Motor neuron (in vitro differentiated cells): Measurements from ENCODE around the gene CCL19. TPM values are rescaled to one million over a fixed set of nuclear protein-coding genes. Genes with fewer than 3 reads are reported as not detected.

Experiments used
- ATAC-seq, 8 experiments: fragments of 200-7000 bp; cut with Tn5 transposase; replicated peaks in 6 of 8; 2 replicates each; pipeline ENCODE4 v1.8.0; 2021; ENCODE audit warnings: mild to moderate bottlenecking in 8 of 8, moderate library complexity in 8 of 8
- H3K27ac ChIP-seq, 2 donors: fragments of 250-450 bp; sonication (Bioruptor Pico); 2 replicates each; pipeline ENCODE4 v1.9.0; 2021; ENCODE audit warnings: antibody characterized with exemption in 2 of 2, mild to moderate bottlenecking in 2 of 2, moderate library complexity in 1 of 2
- H3K4me1 ChIP-seq, 2 donors: fragments of 250-450 bp; sonication (Bioruptor Pico); replicated peaks in 1 of 2; 2 replicates each; pipeline ENCODE4 v1.6.1; 2021; ENCODE audit warnings: antibody characterized with exemption in 2 of 2, mild to moderate bottlenecking in 2 of 2, moderate library complexity in 1 of 2
- H3K4me3 ChIP-seq, 5 donors: fragments of 250-450 bp; sonication (Bioruptor Pico); 2 replicates each; pipeline ENCODE4 v1.9.0; 2021; ENCODE audit warnings: antibody characterized with exemption in 5 of 5, mild to moderate bottlenecking in 5 of 5, moderate library complexity in 4 of 5
- WGBS, 10 experiments: fragments of 450-650 bp; shearing (Covaris generic); methylation state at CpG; one replicate each; pipeline ENCODE4 v1.0.0; 2022; 5-methylcytosine and 5-hydroxymethylcytosine counted together
- in situ Hi-C, 9 experiments: fragments of 400-800 bp; cut with MboI; loops; one replicate each; pipeline ENCODE4 v1.15.0; 2021; ENCODE audit warnings: low sequenced_read_pairs in 9 of 9, low pct_unique_long_range_greater_than_20kb in 2 of 9; ENCODE audit not compliant: unreplicated experiment in 9 of 9
- total RNA-seq, 8 experiments: library from RNA; unstranded; fragments of 300-600 nt; gene quantifications; 2 replicates each; pipeline versions ENCODE4 v1.2.3 to v1.2.4, GENCODE V29; 2022

CCL19 gene
- total RNA-seq, 8 experiments from 2014 or later, result 0.38 TPM; not detected in 7

DNA sequence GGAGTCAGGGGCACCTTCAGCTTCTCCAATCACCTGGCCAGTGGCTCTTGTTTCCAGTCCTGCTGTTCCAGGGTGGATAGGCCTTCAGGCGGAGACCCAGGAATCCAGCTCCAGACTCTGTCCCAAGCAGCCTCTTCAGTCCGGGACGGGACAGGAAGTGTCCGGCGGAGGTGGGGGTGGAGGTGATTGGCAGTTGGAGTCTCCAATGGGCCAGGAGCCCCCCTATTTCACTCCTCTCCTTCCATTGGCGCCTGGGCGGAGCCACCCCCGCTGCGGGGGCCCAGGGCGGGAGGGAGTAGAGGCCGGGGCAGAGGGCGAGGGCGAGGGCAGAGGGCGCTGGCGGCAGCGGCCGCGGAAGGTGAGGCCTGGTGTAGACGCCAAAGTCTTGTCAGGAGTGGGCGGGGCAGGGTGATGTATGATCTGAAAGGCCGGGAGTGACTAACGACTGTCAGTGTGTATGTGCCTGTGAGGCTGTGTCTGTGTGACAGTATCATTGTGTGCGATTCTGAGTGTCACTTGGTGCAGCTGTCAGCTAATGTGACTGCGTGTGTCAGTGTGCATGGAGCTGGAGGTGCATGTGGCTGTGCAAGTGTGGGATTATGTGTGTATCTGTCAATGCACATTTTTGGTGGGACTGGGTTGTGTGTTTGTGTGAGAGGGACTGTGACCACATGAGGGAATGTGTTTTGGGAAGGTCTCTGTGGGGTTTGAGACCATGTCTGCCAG, 39.0 kb downstream of the CCL19 start, which contains the start of gene IL11RA:
TSS of gene IL11RA (plus strand) at position 310 of the 726 bp plus-strand sequence. CDS start 3,033 bp downstream, outside the sequence.
- peak; percentile 70 to 91 (median 82) for ATAC-seq
- WGBS, 10 experiments, result 0 to 3% (median 0%) methylated on average over 1 to 6 of the region's 24 CpGs; no CpG with 5 or more reads in 5 of the 10 experiments
- peaks cover 38 to 51% of the 10 kb centered on the region in 2 donors for H3K4me1 ChIP-seq
- H3K27ac ChIP-seq, result peak within 1 kb of the TSS; percentile 43 to 69
- in situ Hi-C loops, result no loop called here
- H3K4me3 ChIP-seq, result peak within 1 kb of the TSS in 4 of 5 donors; percentile 7 to 30 (median 24)

DNA sequence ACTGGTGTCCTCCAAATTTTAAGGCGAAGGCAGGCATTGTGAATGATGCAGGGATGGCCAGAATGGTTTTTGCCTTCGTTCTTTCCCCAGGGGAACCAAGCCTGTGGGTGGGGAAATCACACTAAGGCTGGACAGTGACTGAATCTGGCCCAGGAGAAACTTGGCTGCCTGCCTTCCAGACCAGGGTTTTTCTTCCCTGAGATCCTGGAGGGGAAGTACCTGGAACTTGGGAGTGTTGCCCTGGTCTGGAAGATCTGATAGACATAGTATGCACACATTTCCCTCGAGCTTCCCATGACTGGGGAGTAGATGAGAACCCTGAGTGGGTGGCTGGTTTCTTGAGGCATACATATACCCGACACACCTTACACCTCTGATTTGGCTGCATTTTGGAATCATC, 39.8 kb downstream of the CCL19 start:
- H3K27ac ChIP-seq, result peak overlapping the region in 1 of 2 donors; percentile 69
- in situ Hi-C loops, result no loop called here
- peak overlapping the region in 2 of 5 donors; percentile 23 to 30 for H3K4me3 ChIP-seq
- no peak for ATAC-seq
- H3K4me1 ChIP-seq, result peaks cover 38 to 51% of the 10 kb centered on the region in 2 donors
- 0 to 67% (median 33%) methylated on average over 1 to 4 of the region's 4 CpGs; no CpG with 5 or more reads in 3 of the 10 experiments for WGBS, 10 experiments

DNA sequence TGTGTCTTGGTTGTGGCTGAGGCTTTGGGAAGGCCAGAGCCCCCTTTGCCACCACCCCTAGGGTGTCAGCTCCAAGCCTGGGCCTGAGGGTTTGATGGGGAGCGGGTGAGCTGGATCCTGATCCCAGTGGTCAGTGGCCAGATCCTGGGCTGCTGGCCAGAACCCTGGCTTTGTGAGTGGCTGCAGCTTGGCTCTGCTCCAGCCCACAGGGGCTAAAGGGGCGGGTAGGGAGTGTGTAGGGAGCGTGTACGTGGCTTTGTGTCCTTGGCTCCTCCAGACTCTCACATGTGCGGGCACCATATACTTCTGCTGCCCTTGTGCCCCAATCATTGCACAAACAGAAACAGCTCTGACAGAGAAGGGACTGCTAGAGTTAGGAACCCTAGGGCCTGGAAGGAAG, 40.3 kb downstream of the CCL19 start:
- in situ Hi-C loops, result no loop called here
- Histone ChIP-seq H3K4me1 (peaks cover 43 to 55% of the 10 kb centered on the region in 2 donors), H3K27ac (no peak overlapping the region), H3K4me3 (no peak overlapping the region)
- no peak for ATAC-seq
- WGBS, 10 experiments, result 60 to 100% (median 73%) methylated on average over 1 to 3 of the region's 5 CpGs; no CpG with 5 or more reads in 4 of the 10 experiments

DNA sequence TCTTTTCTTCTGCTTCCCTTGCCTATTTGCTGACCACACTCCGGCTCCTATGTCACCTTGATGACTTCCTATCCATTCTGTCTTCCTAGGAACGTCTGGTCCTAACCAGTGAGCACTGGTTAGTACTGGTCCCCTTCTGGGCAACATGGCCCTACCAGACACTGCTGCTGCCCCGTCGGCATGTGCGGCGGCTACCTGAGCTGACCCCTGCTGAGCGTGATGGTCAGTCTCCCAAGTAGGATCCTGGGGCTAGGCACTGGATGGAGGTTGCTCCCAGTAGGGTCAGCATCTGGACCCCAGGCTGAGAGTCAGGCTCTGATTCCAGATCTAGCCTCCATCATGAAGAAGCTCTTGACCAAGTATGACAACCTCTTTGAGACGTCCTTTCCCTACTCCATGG, 42.4 kb downstream of the CCL19 start:
- in situ Hi-C loops, result no loop called here
- no peak overlapping the region for H3K27ac ChIP-seq
- ATAC-seq, result no peak
- H3K4me1 ChIP-seq, result peaks cover 38 to 43% of the 10 kb centered on the region in 2 donors
- 83 to 100% (median 92%) methylated on average over 1 to 5 of the region's 8 CpGs; no CpG with 5 or more reads in 5 of the 10 experiments for WGBS, 10 experiments
- no peak overlapping the region for H3K4me3 ChIP-seq

DNA sequence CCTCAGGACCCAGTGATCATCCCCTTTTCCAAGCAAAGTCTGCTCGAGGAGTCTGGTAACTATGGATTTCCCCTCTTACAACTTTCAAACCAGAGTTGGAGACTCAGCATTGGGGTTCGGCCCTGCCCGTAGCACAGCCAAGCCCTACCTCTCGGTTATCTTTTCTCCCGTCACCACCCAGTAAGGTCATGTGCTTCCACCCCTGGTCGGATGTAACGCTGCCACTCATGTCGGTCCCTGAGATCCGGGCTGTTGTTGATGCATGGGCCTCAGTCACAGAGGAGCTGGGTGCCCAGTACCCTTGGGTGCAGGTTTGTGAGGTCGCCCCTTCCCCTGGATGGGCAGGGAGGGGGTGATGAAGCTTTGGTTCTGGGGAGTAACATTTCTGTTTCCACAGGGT, 43.4 kb downstream of the CCL19 start:
- H3K4me1 ChIP-seq, result peaks cover 28 to 33% of the 10 kb centered on the region in 2 donors
- in situ Hi-C loops, result no loop called here
- H3K4me3 ChIP-seq, result peak overlapping the region; percentile 46 to 67 (median 56)
- ATAC-seq, result no peak
- H3K27ac ChIP-seq, result peak overlapping the region in 1 of 2 donors; percentile 81
- WGBS, 10 experiments, result 71 to 94% (median 80%) methylated on average over 2 to 4 of the region's 10 CpGs; no CpG with 5 or more reads in 6 of the 10 experiments

DNA sequence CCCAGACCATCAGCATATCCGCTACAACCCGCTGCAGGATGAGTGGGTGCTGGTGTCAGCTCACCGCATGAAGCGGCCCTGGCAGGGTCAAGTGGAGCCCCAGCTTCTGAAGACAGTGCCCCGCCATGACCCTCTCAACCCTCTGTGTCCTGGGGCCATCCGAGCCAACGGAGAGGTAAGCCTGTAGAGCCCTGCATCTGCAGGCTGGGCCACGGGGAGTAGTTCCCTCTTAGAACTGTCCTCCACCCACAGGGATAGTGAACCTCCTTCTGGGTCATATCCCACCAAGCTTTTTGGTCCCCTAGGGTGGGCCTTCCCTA, 44.0 kb downstream of the CCL19 start:
- peak overlapping the region; percentile 81 to 86 for H3K27ac ChIP-seq
- peak overlapping the region; percentile 46 to 67 (median 56) for H3K4me3 ChIP-seq
- WGBS, 10 experiments, result 23% methylated on average over 3 of the region's 8 CpGs; no CpG with 5 or more reads in 9 of the 10 experiments
- in situ Hi-C loops, result no loop called here
- peak in 3 of 8 experiments; percentile 7 to 22 (median 12) for ATAC-seq
- peaks cover 22 to 28% of the 10 kb centered on the region in 2 donors for H3K4me1 ChIP-seq

DNA sequence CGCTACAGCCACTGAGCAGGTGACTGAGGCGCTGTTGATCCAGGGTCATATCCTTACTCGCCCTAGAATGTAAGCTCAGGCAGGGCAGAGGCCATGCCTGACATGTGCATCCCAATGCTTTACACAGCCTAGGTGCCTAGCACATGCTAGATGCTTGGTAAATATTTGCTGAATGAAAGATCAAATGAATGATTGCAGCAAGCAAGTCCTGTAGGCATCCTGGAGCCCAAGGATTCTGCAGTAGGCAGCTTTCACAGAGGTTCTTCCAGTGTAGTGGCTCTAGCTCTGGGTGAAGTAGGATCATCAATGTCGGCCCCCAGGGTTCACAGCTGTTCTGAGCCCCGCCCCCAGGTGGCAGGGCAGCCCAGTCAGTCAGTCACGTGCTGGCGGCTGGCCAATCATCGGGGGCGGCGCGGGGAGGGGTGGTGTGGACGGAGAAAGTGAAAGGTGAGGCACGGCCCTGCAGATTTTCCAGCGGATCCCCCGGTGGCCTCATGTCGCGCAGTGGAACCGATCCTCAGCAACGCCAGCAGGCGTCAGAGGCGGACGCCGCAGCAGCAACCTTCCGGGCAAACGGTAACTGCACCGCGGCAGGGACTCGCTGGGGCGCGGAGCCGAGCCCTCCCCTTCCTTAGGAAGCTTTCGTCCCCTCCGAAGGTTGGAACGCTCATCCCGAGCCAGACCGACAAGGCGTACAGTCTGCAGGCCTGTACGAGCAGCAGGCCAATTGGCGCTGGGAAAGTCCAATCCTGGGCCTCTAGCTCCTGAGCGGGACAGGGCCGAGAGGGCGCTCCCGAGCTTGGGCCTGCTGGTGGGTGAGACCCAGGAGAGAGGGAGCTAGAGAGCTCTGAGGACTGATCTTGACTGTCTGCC, 44.6 kb downstream of the CCL19 start, which contains the start of gene GALT:
TSS of gene GALT (plus strand) at position 465 of the 873 bp plus-strand sequence. CDS start at position 495, 30 bp downstream.
- Histone ChIP-seq H3K4me3 (peak within 1 kb of the TSS; percentile 46 to 67 (median 56)), H3K27ac (peak within 1 kb of the TSS; percentile 81 to 86), H3K4me1 (peaks cover 16 to 23% of the 10 kb centered on the region in 2 donors)
- ATAC-seq, result peak; percentile 84 to 92 (median 88)
- in situ Hi-C loops, result no loop called here
- WGBS, 10 experiments, result 0 to 100% (median 27%) methylated on average over 1 to 16 of the region's 43 CpGs; no CpG with 5 or more reads in 2 of the 10 experiments

DNA sequence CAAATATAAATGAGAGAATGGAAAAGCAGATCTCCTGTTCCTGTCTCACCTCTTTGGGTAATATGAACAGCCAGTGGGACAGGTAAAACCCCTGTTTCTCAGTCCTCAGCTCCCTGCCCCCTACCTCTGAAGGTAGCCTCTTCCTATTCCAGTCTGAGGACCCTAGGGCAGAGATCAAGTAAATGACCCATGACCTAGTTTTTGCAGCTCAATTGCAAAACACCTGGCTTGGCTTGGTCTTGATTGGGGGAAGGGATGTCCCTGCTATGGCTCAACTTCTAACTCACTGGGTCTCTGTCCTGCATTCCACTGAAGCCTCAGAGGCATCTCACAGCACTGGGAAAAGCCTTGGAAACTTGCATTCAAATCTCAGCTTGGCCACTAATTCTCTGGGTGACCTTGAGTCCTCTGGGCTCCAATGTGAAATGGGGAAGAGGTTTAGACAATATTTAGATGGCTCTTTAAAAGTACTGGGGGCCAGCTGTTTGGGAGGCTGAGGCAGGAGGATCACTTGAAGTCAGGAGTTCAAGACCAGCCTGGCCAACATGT, 46.2 kb downstream of the CCL19 start:
- no peak overlapping the region for H3K27ac ChIP-seq
- peaks cover 12 to 15% of the 10 kb centered on the region in 2 donors for H3K4me1 ChIP-seq
- in situ Hi-C loops, result no loop called here
- no peak for ATAC-seq
- no peak overlapping the region for H3K4me3 ChIP-seq

DNA sequence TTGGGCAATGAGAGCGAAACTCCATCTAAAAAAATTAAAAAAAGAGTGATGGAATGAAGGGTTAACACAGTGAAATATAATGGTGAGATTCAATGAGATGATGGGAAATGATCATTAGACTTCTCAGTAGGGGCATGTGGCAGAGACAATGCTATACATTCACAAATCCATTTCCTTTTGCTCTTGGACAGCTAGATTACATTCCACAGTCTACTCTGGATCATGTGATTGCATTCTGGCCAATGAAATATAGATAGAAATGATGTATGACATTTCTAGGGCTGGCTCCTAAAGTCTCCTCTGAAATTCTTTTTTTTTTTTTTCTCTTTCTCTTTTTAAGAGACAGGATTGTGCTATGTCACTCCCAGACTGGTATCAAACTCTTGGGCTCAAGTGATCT, 48.4 kb downstream of the CCL19 start:
- in situ Hi-C loops, result no loop called here
- Histone ChIP-seq H3K4me1 (peaks cover 12 to 15% of the 10 kb centered on the region in 2 donors), H3K27ac (no peak overlapping the region), H3K4me3 (no peak overlapping the region)
- no peak for ATAC-seq
- 60 to 83% (median 75%) methylated on average over 1 of the region's 1 CpG; no CpG with 5 or more reads in 7 of the 10 experiments for WGBS, 10 experiments

Other genes starting within 250 kb of the CCL19 start
- 10 to 100 TPM in 6 of 8 experiments, 1 to 10 TPM in 2; 7.5 to 55.6 (median 41.0) TPM for gene FAM219A, start 232.7 kb downstream of the CCL19 start, total RNA-seq
- gene DNAI1, start 232.5 kb downstream of the CCL19 start, total RNA-seq, result 10 to 100 TPM in 1 of 8 experiments, 1 to 10 TPM in 6, under 1 TPM in 1; 0.61 to 11.5 (median 2.4) TPM
- 10 to 100 TPM in 6 of 8 experiments, 1 to 10 TPM in 2; 3.9 to 25.4 (median 18.8) TPM for gene ENHO, start 168.3 kb downstream of the CCL19 start, total RNA-seq
- gene CNTFR, start 101.6 kb downstream of the CCL19 start, total RNA-seq, result 10 to 100 TPM in 5 of 8 experiments, under 1 TPM in 3; 0.35 to 72.4 (median 25.6) TPM
- gene RPP25L, start 79.2 kb downstream of the CCL19 start, total RNA-seq, result 10 to 100 TPM; 17.4 to 64.0 (median 24.0) TPM
- gene DCTN3, start 70.8 kb downstream of the CCL19 start, total RNA-seq, result 100 to 1,000 TPM in 5 of 8 experiments, 10 to 100 TPM in 3; 67.7 to 217 (median 176) TPM
- gene ARID3C, start 62.2 kb downstream of the CCL19 start, total RNA-seq, result under 1 TPM in 4 of 8 experiments, not detected in 4; 0.05 to 0.71 (median 0.16) TPM
- 100 to 1,000 TPM in 1 of 8 experiments, 10 to 100 TPM in 7; 22.7 to 123 (median 41.2) TPM for gene SIGMAR1, start 53.5 kb downstream of the CCL19 start, total RNA-seq
- gene GALT, start 44.6 kb downstream of the CCL19 start, total RNA-seq, result 10 to 100 TPM; 25.4 to 59.7 (median 34.1) TPM
- gene IL11RA, start 39.1 kb downstream of the CCL19 start, total RNA-seq, result 10 to 100 TPM in 7 of 8 experiments, 1 to 10 TPM in 1; 6.7 to 20.7 (median 12.7) TPM
- gene CCL27, start 28.6 kb downstream of the CCL19 start, total RNA-seq, result 1 to 10 TPM in 3 of 8 experiments, not detected in 5; 1.7 to 2.0 (median 1.8) TPM
- 1 to 10 TPM in 1 of 8 experiments, under 1 TPM in 2, not detected in 5; 0.22 to 1.3 (median 0.76) TPM for gene CCL21, start 18.9 kb upstream of the CCL19 start, total RNA-seq